Stimulated activated CD4-positive, alpha-beta T cell treated with anti-CD3 and anti-CD28 coated beads, Interleukin-12 subunit alpha, Interleukin-12 subunit beta, amount 100 ng/mL, for 48 hours (primary cell): ENCODE data around the gene ZNF207.
"Not testable (repeated sequence)": the region's sequence is repeated elsewhere in the genome, so short reads cannot be mapped to it uniquely, and the experiment has no call there.

Experiments
- DNase-seq, 3 donors: peaks; one replicate each; pipeline ENCODE4 v3.0.0-alpha.2; 2020; ENCODE audit warnings: low read depth in 2 of 3, low spot score in 1 of 3

Gene ZNF207

DNA sequence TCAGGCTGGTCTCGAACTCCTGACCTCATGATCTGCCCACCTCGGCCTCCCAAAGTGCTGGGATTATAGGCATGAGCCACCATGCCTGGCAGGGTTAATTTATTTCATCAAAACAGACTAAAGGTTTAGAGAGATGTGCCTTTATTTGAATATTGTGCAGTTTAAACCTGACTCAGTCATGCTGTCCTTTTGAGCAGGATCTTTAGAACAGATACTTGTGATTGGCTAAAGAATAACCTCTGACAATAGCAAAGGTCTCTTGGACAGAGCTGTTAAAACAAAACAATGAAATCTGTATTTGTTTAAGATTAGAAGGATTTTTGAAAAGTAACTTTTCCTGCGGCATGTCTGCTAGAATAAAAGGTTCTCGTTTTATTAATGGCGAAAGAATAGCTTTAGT, 36.0 kb downstream of the ZNF207 start:
- no peak for DNase-seq

- DNase-seq: no peak
These were observed 36.9 kb downstream of the ZNF207 start for GRCh38 chr17:32386844-32387243.

- DNase-seq: not testable (repeated sequence)
These were observed 38.2 kb downstream of the ZNF207 start for GRCh38 chr17:32388128-32388527.

GRCh38 chr17:32388613-32389459, 38.9 kb downstream of the ZNF207 start:
- no peak for DNase-seq

- no peak for DNase-seq
These were observed 43.9 kb downstream of the ZNF207 start for GRCh38 chr17:32393904-32394303.

- no peak for DNase-seq
These were observed 46.4 kb downstream of the ZNF207 start for GRCh38 chr17:32396343-32396742.

GRCh38 chr17:32398946-32399345, 49.0 kb downstream of the ZNF207 start:
- no peak for DNase-seq

- not testable (repeated sequence) for DNase-seq
These were observed 60.1 kb downstream of the ZNF207 start for GRCh38 chr17:32410085-32410484.

DNA sequence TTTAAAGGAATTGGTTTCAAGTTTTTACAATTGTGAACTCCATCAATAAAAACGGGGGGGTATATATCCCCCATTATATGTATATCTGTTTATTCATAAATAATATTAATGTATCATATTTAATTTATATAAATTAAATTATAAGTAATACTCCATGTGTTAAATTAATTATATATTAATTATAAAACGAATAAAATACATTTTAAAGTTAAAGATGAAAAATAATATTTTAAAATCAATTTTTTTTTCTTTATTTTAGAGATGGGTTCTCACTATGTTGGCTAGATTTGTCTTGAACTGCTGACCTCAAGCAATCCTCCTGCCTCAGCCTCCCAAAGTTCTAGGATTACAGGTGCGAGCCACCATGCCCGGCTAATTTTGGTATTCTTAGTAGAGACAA, 76.9 kb downstream of the ZNF207 start:
- no peak for DNase-seq

DNA sequence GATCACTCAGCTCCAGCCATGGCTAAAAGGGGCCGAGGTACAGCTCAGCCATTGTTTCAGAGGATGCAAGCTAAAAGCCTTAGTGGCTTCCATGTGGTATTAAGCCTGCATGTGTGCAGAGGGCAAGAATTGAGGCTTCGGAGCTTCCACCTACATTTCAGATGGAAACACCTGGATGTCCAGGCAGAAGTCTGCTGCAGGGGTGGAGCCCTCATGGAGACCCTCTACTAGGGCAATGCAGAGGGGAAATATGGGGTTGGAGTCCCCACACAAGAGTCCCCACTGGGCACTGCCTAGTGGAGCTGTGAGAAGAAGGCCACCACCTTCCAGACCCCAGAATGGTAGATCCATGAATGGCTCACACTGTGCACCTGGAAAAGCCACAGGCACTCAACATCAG, 79.6 kb downstream of the ZNF207 start:
- no peak for DNase-seq
